HT1080 (cell line): Measurements from ENCODE around the gene ATG4A. TPM values are rescaled to one million over a fixed set of nuclear protein-coding genes. Genes with fewer than 3 reads are reported as not detected.

ENCODE experiments used
- DNase-seq: peaks from one replicate; pipeline ENCODE4 v3.0.0-alpha.2; 2015; ENCODE audit warnings: low read depth
- total RNA-seq: library from RNA; depleted of rRNA; stranded (reverse); fragments of >200 nt; shearing (Covaris generic); gene quantifications from 2 replicates; pipeline ENCODE4 v1.2.3, GENCODE V29; 2014

The ATG4A gene
- total RNA-seq, 1 experiment from 2014 or later: 7.8 TPM

DNA sequence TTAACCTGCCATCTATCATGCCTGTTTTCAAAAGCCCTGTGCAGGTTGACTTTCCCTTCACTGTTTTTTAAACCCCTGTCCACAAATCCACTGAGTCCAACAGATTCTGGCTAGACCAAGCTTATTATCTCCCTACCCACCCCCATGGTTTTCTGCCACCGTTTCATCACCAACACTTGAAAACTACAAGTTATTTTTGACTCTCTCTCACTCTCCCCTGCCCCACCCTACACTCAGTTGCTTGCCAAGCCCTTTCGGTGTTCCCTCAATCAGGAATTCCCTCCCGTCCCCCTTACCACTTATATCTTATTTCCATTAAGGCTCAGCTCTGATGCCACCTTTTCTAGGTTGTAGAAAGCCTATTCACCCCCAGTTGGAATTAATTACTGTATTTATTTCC lies 29.7 kb downstream of the ATG4A start:
- no peak for DNase-seq

DNA sequence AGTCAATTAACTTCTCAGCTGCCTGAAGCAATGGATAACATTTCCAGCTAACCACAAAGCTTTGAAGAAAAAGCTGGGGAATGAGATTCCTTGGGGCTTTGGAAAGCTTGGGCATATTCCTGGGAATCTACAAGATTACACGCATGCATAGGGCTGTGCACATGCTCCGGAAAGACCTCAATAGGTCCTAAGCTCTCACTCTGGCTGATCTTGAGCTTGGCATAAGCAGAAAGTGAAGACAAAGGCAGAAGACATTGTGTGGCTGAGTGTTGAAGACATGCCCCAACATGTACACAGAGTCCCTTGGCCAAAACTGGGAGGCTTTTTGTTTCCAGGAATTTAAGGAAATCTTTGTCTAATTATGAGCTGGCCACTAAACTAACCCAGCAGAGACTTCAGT lies 31.2 kb downstream of the ATG4A start:
- DNase-seq: no peak

DNA sequence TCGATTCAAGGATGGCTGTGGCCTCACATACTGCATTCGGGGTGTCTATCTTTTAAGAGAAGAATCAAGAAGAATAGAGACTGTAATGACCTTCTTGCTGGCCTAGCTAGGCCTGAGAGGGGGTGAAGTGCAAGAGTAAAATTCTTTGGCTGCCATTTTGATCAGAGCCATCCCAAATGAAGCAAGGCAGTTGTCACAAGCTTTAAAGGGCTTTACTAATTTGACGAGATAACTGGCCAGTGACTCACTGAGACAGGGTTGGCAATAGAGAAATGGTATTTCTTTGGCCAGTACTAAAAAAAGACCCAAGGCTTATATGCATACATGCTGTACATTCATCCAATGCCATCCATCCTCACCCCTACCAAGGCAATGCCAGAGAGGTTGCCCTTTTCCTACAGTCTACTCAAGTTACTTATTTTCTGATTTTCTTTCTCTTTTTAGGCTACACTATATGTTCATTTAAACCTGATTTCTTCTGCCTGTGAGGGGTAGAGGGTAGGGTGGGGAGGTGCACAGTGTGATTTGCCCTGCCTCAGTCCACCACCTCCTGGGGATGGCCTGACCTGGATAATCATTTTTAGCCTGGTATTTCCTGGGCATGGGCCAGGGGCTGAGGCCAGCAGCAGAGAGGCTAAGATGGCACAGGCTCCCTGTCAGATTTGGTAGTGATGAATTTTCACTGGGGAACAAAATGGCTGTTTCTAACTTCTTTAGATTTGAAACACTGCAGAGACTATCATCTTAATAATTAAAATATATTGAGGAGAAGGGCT lies 32.2 kb downstream of the ATG4A start:
- no peak for DNase-seq

DNA sequence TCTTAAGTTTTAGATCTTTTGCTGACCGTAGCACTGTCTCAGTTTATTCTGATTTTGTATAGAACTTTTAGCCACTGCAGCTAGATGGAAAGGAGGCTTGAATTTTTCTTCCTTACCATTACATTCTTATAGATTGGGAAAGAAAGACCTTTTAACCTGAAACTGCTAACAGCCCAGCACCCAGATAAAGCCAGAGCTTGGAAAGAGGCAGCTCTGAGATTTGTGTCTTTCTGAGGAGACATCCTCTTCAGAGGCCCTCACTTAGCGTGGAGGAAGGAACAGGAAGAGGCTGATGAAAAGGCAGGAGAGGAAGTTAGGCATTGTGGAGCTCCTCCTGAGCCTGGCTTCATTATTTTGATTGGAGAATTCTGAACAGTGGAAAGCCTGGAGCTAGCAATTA lies 35.1 kb downstream of the ATG4A start:
- DNase-seq: no peak

DNA sequence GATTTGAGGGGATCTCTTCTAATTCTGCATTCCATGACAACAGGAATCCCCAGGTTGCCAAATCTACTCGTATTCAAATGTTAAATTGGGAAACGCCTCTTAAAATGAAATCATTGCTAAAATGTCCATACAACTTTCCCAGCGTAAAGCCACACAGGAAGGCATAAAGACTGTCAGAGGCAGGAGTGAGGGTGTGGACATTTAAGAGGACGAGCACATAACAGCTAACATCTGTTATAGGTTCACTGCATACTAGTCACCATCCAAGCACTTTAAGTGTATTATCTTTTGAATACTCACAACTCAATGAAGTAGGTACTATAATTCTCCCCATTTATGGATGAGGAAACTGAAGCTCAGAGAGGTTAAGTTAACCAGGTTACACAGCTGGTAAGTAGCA lies 35.6 kb downstream of the ATG4A start:
- no peak for DNase-seq

DNA sequence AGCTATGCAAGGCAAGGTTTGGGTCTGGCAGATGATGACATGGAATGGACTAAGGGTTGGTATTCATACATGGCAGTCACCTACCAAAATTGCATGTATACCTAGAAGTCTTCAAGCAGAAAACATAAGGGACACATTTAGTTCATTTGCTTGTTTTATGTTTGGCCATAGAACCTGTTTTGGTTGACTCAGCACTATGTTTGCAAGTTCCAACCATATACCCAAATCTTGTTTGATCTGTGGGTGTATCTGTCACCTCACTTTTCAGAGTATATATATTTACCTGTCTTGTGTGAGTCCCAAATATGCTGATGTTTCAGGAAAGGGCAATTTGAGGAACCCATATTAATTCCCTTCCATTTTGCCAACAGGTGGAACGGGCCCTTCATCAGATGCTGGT lies 39.3 kb downstream of the ATG4A start:
- DNase-seq: no peak

DNA sequence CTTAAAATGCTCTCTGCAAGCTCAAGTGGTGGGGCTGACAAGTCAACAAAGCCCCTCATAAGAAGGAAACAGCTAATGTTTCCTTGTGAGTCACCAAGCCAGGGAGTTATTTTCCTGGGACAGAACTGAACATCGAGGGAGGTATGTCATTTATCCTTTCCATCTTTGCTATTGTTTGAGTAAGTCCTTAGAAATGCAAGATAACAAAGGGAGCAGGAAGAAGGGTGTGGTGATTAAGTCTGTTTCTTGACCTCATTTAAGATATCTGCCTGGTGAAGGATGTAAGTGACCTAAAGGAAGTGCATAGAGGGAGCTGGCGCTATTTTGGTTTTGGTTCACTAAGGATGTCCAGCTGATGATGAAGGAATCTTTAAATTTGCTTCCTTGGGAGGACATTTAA lies 39.9 kb downstream of the ATG4A start:
- peak; percentile 79 for DNase-seq

DNA sequence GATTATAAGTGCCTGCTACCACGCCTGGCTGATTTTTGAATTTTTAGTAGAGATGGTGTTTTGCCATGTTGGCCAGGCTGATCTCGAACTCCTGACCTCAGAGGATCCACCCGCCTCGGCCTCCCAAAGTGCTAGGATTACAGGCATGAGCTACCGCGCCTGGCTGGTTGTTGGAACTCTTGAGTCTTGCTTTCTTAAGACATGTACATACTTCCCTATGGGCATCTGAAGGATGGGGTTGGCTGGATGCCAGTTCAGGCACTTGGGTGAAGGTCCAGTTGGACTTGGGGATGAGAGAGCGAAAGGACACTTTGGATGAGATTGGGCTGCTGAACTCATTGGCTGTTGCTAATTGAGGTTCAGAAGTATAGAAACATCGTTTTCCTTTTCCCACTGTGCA lies 40.5 kb downstream of the ATG4A start:
- no peak for DNase-seq

DNA sequence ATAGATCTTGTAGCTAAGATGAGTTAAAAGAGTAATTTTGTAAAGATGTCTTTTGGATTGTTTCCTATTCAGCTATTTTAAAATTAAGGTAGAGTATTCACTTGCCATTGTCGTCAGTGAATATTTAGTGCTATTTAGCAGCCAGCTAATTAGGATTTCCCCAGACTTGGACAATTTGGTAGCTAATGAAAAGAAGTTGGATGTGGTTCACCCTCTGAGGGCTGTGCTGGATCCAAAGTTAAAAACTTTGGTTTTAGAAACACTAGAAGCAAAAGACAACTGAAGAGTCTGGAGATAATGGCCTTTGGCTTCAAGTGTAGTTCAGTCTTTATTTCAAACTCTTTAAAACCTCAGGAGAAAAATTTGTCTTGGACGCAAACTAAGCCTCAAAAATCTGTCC lies 41.3 kb downstream of the ATG4A start:
- DNase-seq: no peak

DNA sequence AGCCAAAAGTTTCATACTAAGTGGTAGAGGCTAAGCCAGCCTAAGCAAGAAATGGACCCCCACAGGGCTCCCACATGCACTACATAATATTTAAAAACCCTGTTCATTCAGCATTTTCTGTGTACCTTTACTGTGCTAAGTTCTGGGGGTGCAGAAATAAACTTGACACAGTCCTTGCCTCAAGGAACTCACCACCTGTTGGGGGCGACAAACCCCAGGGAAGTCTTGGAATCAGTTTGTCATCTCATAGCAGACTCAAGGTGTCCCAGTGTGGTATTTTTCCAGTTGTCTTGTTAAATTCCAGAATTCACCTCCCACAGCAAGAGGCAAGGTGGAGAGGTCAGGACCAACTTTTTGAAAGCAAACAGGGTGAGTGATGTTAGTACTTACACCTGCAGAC lies 43.1 kb downstream of the ATG4A start:
- no peak for DNase-seq

DNA sequence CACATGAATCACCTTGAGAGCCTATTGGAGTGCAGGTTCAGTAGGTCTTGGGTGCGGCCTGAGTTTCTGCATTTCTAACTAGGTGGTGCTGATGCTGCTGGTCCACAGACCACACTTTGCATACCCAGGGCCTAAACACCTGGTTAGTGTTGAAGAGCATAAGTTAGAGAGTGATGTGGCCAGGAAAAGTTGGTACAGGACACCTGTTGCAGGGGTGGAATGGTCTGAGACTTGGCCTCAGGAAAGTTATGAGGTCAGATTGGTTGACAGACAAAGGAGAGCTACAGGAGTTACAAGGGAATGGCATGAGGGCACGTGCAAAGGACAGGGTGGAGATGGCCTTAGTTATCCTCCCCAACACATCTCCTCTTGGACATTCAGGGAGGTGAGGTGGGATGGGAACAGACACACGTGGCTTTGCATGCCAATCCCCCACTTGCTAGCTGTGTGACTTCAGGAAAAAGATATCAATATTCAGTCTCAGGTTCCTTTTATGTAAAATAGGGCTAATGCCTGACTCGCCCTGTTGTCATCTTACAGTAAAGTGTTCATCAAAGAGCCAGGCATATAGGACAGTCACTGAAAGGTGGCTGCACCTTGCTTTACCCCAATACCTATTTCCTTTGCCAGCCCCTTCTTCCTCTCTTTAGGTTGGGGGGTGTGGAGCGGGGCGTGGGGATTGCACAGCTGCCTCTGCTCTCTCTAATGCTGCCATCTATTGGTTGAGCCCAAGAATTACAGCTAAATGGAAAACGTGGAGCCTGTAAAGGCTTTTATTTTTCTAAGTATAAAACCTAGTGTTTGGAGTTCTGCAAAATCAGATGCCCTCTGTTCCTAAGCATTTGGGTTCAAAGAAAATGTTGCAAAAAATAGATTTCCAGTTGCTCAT lies 47.5 kb downstream of the ATG4A start:
- DNase-seq: peak; percentile 2

DNA sequence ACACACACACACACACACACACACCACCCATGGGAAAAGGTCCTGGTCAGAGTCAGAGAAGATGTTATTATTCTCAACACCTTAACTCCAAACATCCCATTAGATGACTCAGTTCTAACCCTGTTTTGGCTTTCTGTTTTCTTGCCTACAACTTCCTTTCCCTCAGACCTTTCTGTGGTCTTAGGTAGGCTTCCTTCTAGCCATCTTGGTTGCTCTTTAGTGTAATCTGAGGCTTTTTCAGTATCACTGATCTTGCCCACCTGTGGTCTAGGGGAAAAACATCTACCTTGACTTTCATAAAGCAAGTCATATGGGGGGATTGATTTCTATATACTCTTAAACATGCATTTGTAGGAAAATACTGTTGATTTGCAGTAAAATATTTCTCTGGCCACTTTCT lies 56.9 kb downstream of the ATG4A start:
- DNase-seq: no peak

DNA sequence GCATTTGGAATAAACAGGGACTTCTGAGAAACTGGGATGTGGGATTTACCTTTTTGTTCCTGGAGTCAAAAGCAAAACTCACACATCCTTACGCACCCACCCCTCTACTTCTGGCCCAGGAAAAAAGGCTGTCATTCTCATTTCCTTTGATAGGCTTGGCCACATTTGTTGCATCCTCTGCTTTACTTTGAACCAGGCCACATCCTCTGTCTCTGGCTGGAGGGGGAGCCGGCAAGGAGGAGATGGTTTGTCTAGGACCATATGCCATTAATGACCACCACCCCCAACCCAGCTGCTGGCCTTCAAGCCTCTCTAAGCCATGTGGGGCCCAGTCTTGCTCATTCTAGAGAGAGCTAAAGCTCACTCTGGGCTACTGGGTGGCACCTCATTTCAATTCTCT lies 64.5 kb downstream of the ATG4A start:
- no peak for DNase-seq

DNA sequence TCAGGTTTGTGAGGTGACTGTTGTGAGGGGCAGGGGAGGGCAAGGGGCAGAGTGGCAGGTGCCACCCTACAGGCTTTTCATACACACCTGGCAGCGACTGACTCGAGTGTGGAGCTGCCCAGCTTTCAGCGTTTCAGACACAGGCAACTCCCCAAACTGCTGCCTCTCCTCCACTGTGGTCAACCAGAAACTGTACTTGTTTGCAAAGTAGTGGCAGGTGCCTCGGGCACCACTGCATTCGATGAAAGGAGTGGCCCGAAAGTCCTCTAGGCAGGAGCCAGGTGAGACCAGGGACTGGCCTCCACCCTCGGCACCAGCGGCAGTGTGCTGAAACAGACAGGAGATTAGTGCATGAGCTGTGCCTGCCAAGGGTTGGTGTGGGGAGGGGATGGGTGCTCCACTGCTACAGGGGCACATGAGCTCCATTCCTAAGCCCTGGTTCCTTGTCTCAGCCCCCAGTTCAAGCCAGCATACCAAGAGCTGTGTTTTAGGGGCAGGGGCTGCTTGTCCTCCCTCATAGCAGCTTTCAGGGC lies 65.4 kb downstream of the ATG4A start:
- no peak for DNase-seq

DNA sequence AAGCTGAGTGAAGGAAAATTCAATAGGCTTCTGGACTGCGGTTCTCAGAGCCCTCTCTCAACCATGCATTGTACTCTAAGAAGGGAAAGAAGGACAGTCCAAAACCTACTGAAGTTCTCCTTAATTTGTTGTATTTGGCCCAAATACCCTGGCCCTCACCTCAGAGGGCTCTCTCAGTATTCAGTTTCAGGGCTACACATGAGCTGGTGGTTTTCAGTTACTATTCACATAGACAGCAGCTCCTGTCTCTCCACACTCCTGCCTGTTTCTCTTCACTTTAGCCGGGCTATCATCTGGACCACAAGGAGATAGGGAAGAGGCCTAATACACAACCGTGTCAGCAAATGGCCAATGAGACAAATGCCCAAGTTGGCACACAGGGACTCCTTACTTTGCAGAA lies 66.0 kb downstream of the ATG4A start:
- no peak for DNase-seq

DNA sequence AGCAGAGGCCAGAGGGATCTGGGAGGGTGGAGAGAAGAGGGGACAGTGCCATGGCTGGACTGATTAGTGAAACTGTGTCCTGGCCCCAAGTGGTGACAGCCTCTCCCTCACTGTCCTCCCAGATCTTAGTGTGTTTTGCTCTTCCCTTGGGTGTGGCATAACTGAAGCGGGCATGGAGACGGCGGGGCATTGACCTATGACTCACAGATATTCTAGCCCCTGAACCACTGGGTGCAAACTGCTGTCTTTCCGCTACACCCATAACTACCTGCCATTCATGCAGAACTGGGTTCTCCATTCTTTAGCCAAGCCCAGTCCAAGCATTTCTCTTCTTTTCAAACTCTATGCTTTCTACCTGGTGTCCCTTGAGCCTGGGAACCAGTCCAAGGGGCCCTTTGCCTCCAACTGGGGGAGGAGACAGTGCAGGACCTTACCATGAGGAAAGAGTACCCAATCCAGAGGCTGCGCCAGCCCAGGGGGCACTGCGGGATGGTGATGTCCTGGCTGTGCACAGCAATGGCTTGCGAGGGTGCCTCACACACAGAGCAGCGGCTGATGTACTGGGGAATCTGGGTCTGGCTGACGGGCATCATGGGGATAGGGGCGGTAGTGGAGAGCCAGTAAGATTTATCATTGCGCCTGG lies 67.6 kb downstream of the ATG4A start:
- DNase-seq: no peak

DNA sequence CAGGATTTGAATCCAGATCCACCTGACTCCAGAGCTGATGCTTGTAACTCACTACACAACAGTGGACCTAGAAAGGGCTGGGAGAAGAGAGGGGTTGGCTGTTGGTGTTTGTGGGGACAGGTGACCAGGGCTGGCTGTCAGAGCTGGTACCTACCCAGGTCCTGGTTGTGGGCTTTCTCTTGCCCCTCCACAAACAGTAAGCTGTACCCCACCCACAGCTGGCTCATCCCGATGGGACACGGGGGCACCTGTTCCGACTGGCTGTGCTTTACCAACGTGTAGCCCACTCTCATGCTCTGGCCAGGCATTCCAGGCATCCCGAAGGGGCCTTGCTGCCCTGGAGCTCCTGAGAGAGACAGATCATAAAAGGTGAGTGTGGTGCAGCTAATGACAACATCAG lies 68.7 kb downstream of the ATG4A start:
- no peak for DNase-seq

DNA sequence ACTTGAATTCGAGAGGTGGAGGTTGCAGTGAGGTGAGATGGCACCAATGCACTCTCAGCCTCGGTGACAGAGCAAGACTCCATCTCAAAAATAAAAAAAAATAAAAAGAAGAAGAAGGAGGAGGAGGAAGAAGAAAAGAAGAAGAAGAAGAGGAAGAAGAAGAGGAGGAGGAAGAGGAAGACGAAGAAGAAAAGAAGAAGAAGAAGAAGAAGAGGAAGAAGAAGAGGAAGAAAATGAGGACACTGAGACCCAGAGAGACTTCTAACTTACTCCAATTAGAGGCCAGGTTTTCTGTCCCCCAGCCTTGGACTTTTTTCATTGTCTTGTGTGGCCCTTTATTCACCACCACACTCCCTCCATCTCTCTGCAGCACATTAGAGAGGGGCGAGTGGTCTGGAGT lies 70.7 kb downstream of the ATG4A start:
- no peak for DNase-seq

DNA sequence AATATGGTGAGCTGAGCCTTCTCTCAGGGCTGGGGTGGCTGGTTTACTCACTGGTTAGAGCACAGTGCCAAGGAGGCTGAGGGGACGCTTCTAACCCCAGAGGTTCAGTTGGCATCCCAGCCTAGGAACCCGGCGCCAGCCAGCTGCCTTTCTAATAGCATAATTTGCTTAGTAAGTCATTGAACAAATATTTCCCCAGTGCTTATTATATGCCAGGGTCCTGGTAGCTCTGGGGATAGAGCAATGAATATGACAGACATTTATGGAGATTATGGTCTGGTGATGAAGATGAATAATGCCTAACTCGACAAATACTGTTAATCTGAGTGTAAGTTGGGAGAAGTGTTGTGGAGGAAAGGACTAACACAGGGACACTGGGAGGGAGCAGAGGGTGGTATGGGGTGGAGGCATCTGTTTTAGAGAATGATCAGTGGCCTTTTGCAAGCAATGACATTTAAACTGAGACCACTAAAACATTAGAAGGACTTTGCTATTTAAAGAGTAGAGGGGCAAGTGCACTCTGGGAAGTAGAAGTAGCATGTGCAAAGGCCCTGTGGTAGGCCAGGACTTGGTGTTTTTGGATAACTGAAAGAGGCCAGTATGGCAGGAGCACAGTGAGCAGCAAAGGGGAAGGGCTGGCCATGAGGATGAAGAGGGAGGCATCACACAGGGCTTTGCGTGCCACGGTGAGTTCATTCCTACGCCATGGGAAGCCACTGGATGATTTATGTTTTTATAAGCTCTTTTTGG lies 71.9 kb downstream of the ATG4A start:
- no peak for DNase-seq

DNA sequence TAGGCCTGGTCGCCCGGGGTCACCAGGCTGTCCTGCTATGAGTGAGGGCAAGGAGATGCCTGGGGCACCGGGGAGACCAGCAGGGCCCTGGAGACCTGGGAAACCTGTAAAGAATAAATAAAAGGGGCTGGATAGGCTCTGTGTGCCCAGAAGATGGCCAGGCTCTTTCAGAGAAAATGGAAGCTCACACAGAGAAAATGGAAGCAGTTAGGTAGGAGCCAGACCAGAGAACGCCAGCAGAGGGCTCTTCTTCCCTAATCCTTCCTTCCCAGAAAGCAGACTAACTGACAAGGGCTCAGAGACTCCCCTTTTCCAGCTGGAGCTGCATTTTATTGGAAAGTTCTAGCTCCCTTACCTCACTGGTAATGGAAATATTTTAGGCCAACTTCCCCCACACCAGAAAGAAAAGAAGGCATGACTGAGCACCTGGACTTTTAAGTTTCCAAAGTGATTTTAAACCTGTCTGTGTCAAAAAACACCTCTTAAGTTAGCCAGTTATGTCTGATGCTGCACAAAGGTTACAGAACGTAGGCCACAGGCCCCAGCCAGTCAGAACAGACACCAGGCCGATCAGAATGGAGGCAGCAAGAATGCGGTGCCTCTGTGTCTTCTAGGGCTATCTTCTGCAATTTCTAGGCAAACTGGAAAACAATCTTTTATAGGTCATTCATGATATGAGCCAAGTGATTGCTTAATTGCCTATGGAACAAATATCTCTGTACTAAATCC lies 74.0 kb downstream of the ATG4A start:
- DNase-seq: peak; percentile 62
